GM12891 (cell line): ENCODE results near the gene KCNMB2.
"Not testable (repeated sequence)": the region's sequence is repeated elsewhere in the genome, so short reads cannot be mapped to it uniquely, and the experiment has no call there.

ENCODE experiments used
- DNase-seq: peaks from one replicate; pipeline ENCODE4 v3.0.0; 2011; ENCODE audit warnings: low spot score; ENCODE audit not compliant: insufficient read length
- FAIRE-seq: peaks from 2 replicates; lab custom pipeline; 2011; peaks lifted over from hg19 to GRCh38; lab: Jason Lieb, UNC
- PAX5 ChIP-seq: IDR thresholded peaks from 2 replicates; pipeline ENCODE4 v1.6.1; 2011; ENCODE audit warnings: low read length, moderate library complexity, mild to moderate bottlenecking; ENCODE audit not compliant: insufficient read depth, severe bottlenecking
- POLR2A ChIP-seq: IDR thresholded peaks from 2 replicates; pipeline ENCODE4 v1.6.1; 2011; ENCODE audit warnings: low read depth, low read length, control low read depth
- POLR2AphosphoS5 ChIP-seq: IDR thresholded peaks from 2 replicates; pipeline ENCODE4 v1.6.1; 2011; ENCODE audit warnings: low read depth, low read length, control low read depth
- POU2F2 ChIP-seq: IDR thresholded peaks from 2 replicates; pipeline ENCODE4 v1.6.1; 2011; ENCODE audit warnings: low read depth, mild to moderate bottlenecking, control low read depth, low read length, moderate library complexity
- SPI1 ChIP-seq: IDR thresholded peaks from 2 replicates; pipeline ENCODE4 v1.6.1; 2011; ENCODE audit warnings: low read depth, low read length, control low read depth
- TAF1 ChIP-seq: IDR thresholded peaks from 2 replicates; pipeline ENCODE4 v1.6.1; 2011; ENCODE audit warnings: low read depth, low read length, control low read depth

The KCNMB2 gene

GRCh38 chr3:178844916-178845315, 308.7 kb downstream of the KCNMB2 start:
- DNase-seq (no peak), FAIRE-seq (no peak)
- TF ChIP-seq SPI1: no peak
- TF ChIP-seq PAX5: no peak
- no peak for TF ChIP-seq TAF1
- TF ChIP-seq POU2F2: no peak
- TF ChIP-seq POLR2A: no peak
- TF ChIP-seq POLR2AphosphoS5: no peak

- TF ChIP-seq POU2F2 (no peak), POLR2A (no peak), TAF1 (no peak), POLR2AphosphoS5 (no peak), PAX5 (no peak), SPI1 (no peak)
- FAIRE-seq: no peak
- DNase-seq: no peak
Measured at GRCh38 chr3:178845420-178846118, 309.3 kb downstream of the KCNMB2 start.

- TF ChIP-seq SPI1: no peak
- TF ChIP-seq PAX5: no peak
- TF ChIP-seq TAF1: no peak
- TF ChIP-seq POLR2A: no peak
- TF ChIP-seq POLR2AphosphoS5: no peak
- TF ChIP-seq POU2F2: no peak
- DNase-seq (no peak), FAIRE-seq (no peak)
Measured at GRCh38 chr3:178847190-178847589, 311.0 kb downstream of the KCNMB2 start.

- FAIRE-seq (no peak), DNase-seq (no peak)
- TF ChIP-seq TAF1 (no peak), SPI1 (no peak), POLR2AphosphoS5 (no peak), POLR2A (no peak), PAX5 (no peak), POU2F2 (no peak)
Measured at GRCh38 chr3:178849199-178849910, 313.1 kb downstream of the KCNMB2 start.

- FAIRE-seq (no peak), DNase-seq (no peak)
- TF ChIP-seq POLR2AphosphoS5 (no peak), TAF1 (no peak), PAX5 (no peak), SPI1 (no peak), POU2F2 (no peak), POLR2A (no peak)
Measured at GRCh38 chr3:178850450-178851190, 314.4 kb downstream of the KCNMB2 start.

GRCh38 chr3:178851564-178851963, 315.3 kb downstream of the KCNMB2 start:
- DNase-seq: no peak
- TF ChIP-seq POU2F2 (no peak), SPI1 (no peak), TAF1 (no peak), POLR2AphosphoS5 (no peak), POLR2A (no peak), PAX5 (no peak)
- FAIRE-seq: no peak

- DNase-seq (no peak), FAIRE-seq (no peak)
- TF ChIP-seq POLR2AphosphoS5 (no peak), POLR2A (no peak), TAF1 (no peak), PAX5 (no peak), POU2F2 (no peak), SPI1 (no peak)
Measured at GRCh38 chr3:178856804-178857203, 320.6 kb downstream of the KCNMB2 start.

- no peak for TF ChIP-seq POLR2AphosphoS5
- no peak for TF ChIP-seq PAX5
- no peak for TF ChIP-seq TAF1
- no peak for TF ChIP-seq POU2F2
- TF ChIP-seq SPI1: no peak
- TF ChIP-seq POLR2A: no peak
- FAIRE-seq (no peak), DNase-seq (no peak)
Measured at GRCh38 chr3:178859386-178859785, 323.1 kb downstream of the KCNMB2 start.

GRCh38 chr3:178859900-178860436, 323.7 kb downstream of the KCNMB2 start:
- FAIRE-seq, DNase-seq: not testable (repeated sequence)
